ENCODE results near the gene HOXD10.

HOXD10 gene

GRCh38 chr2:176165370-176166050 is 48.9 kb downstream of the HOXD10 start:
- no peak overlapping the region for H3K9ac ChIP-seq (ENCODE audit: low read length in 2 of 2)

GRCh38 chr2:176166272-176166671 is 49.7 kb downstream of the HOXD10 start:
- no peak overlapping the region for H3K27ac ChIP-seq (ENCODE audit: low read length)
- H3K4me1 ChIP-seq (ENCODE audit: control insufficient read depth, insufficient read depth, low read length), result peaks cover under 1% of the 10 kb centered on the region
- H3K27me3 ChIP-seq (ENCODE audit: control insufficient read depth in 1 of 2, insufficient read depth in 2 of 2, low read length in 2 of 2), result peaks cover 64 to 73% of the 10 kb centered on the region in 2 donors
- H3K4me3 ChIP-seq (ENCODE audit: low read length in 2 of 2), result no peak overlapping the region
- H3K36me3 ChIP-seq (ENCODE audit: control insufficient read depth in 2 of 2, insufficient read depth in 2 of 2, low read length in 2 of 2), result no peaks in the 10 kb centered on the region
- H3K9ac ChIP-seq (ENCODE audit: low read length in 2 of 2), result no peak overlapping the region
- H3K9me3 ChIP-seq (ENCODE audit: control insufficient read depth in 2 of 2, low read length in 2 of 2), result no peaks in the 10 kb centered on the region

More at GRCh38 chr2:176165370-176166050, 48.9 kb downstream of the HOXD10 start:
- Histone ChIP-seq H3K9me3 (ENCODE audit: control insufficient read depth in 2 of 2, low read length in 2 of 2) (no peaks in the 10 kb centered on the region), H3K4me3 (ENCODE audit: low read length in 2 of 2) (peak overlapping the region in 1 of 2 donors; percentile 22), H3K27me3 (ENCODE audit: control insufficient read depth in 1 of 2, insufficient read depth in 2 of 2, low read length in 2 of 2) (peaks cover 64 to 74% of the 10 kb centered on the region in 2 donors), H3K4me1 (ENCODE audit: control insufficient read depth, insufficient read depth, low read length) (no peaks in the 10 kb centered on the region), H3K27ac (ENCODE audit: low read length) (no peak overlapping the region), H3K36me3 (ENCODE audit: control insufficient read depth in 2 of 2, insufficient read depth in 2 of 2, low read length in 2 of 2) (no peaks in the 10 kb centered on the region)

GRCh38 chr2:176167398-176167797 is 50.8 kb downstream of the HOXD10 start:
- Histone ChIP-seq H3K27me3 (ENCODE audit: control insufficient read depth in 1 of 2, insufficient read depth in 2 of 2, low read length in 2 of 2) (peaks cover 64 to 74% of the 10 kb centered on the region in 2 donors), H3K27ac (ENCODE audit: low read length) (no peak overlapping the region), H3K9ac (ENCODE audit: low read length in 2 of 2) (no peak overlapping the region), H3K4me3 (ENCODE audit: low read length in 2 of 2) (no peak overlapping the region), H3K36me3 (ENCODE audit: control insufficient read depth in 2 of 2, insufficient read depth in 2 of 2, low read length in 2 of 2) (no peaks in the 10 kb centered on the region), H3K9me3 (ENCODE audit: control insufficient read depth in 2 of 2, low read length in 2 of 2) (no peaks in the 10 kb centered on the region), H3K4me1 (ENCODE audit: control insufficient read depth, insufficient read depth, low read length) (peaks cover 10% of the 10 kb centered on the region)

GRCh38 chr2:176169181-176169580 is 52.6 kb downstream of the HOXD10 start:
- Histone ChIP-seq H3K27me3 (ENCODE audit: control insufficient read depth in 1 of 2, insufficient read depth in 2 of 2, low read length in 2 of 2) (peaks cover 58 to 75% of the 10 kb centered on the region in 2 donors), H3K27ac (ENCODE audit: low read length) (no peak overlapping the region), H3K9me3 (ENCODE audit: control insufficient read depth in 2 of 2, low read length in 2 of 2) (no peaks in the 10 kb centered on the region), H3K36me3 (ENCODE audit: control insufficient read depth in 2 of 2, insufficient read depth in 2 of 2, low read length in 2 of 2) (no peaks in the 10 kb centered on the region), H3K4me3 (ENCODE audit: low read length in 2 of 2) (no peak overlapping the region), H3K9ac (ENCODE audit: low read length in 2 of 2) (no peak overlapping the region), H3K4me1 (ENCODE audit: control insufficient read depth, insufficient read depth, low read length) (peaks cover 10% of the 10 kb centered on the region)
